ENCODE data around the gene LPP. TPM values are rescaled to one million over a fixed set of nuclear protein-coding genes. Genes with fewer than 3 reads are reported as not detected.

The LPP gene
- polyA plus RNA-seq, 3 donors, result 14.1 to 23.2 (median 15.3) TPM

- no peak for TF ChIP-seq CTCF (IDR thresholded peaks at IDR 0.05)
- intact Hi-C loops (cut with micrococcal nuclease), result no loop called here
- Histone ChIP-seq H3K4me2 (replicated peaks; ENCODE audit: extremely low read depth, low read length, poor library complexity, severe bottlenecking) (no peak overlapping the region), H3K79me2 (ENCODE audit: insufficient read depth, low read length) (no peaks in the 10 kb centered on the region), H2AFZ (ENCODE audit: insufficient read depth, low read depth, low read length, poor library complexity, severe bottlenecking) (no peak overlapping the region), H3K9me3 (replicated peaks in 1 of 2; ENCODE audit: control insufficient read depth in 1 of 2, insufficient read depth in 1 of 2, low read length in 2 of 2) (no peaks in the 10 kb centered on the region), H3K27ac (ENCODE audit: low read depth in 1 of 2, low read length in 2 of 2) (no peak overlapping the region), H4K20me1 (ENCODE audit: insufficient read depth, low read length) (no peaks in the 10 kb centered on the region), H3K9ac (ENCODE audit: insufficient read depth, low read length, poor library complexity, severe bottlenecking) (no peak overlapping the region), H3K27me3 (ENCODE audit: control insufficient read depth in 2 of 2, insufficient read depth in 2 of 2, low read length in 2 of 2) (no peaks in the 10 kb centered on the region), H3K36me3 (replicated peaks in 1 of 2; ENCODE audit: control insufficient read depth in 1 of 2, insufficient read depth in 2 of 2, low read length in 2 of 2) (no peaks in the 10 kb centered on the region), H3K4me1 (ENCODE audit: control insufficient read depth in 1 of 2, insufficient read depth in 2 of 2, low read length in 2 of 2) (peaks cover 3 to 8% of the 10 kb centered on the region in 2 donors), H3K4me3 (replicated peaks in 1 of 3; ENCODE audit: low read depth in 2 of 3, low read length in 3 of 3) (no peak overlapping the region)
- H3K27me3 Mint-ChIP-seq (ENCODE audit: low read depth in 3 of 3), result no peaks in the 10 kb centered on the region
- H3K4me1 Mint-ChIP-seq, result peaks cover 31% of the 10 kb centered on the region
- DNase-seq, result no peak
- H3K9me3 Mint-ChIP-seq, result no peaks in the 10 kb centered on the region
- H3K4me3 Mint-ChIP-seq, result no peak overlapping the region
- H3K27ac Mint-ChIP-seq, result no peak overlapping the region
- no CpG with 5 or more reads among the region's 1 CpG for WGBS (ENCODE audit: insufficient coverage)
- H3K36me3 Mint-ChIP-seq, result no peaks in the 10 kb centered on the region
Observed at GRCh38 chr3:188658606-188659005, 504.6 kb downstream of the LPP start.

- Mint-ChIP-seq H3K27ac (no peak overlapping the region), H3K9me3 (no peaks in the 10 kb centered on the region), H3K36me3 (no peaks in the 10 kb centered on the region), H3K27me3 (ENCODE audit: low read depth in 3 of 3) (no peaks in the 10 kb centered on the region), H3K4me1 (peaks cover 31% of the 10 kb centered on the region), H3K4me3 (no peak overlapping the region)
- Histone ChIP-seq H2AFZ (ENCODE audit: insufficient read depth, low read depth, low read length, poor library complexity, severe bottlenecking) (no peak overlapping the region), H3K9me3 (replicated peaks in 1 of 2; ENCODE audit: control insufficient read depth in 1 of 2, insufficient read depth in 1 of 2, low read length in 2 of 2) (no peaks in the 10 kb centered on the region), H3K79me2 (ENCODE audit: insufficient read depth, low read length) (no peaks in the 10 kb centered on the region), H4K20me1 (ENCODE audit: insufficient read depth, low read length) (no peaks in the 10 kb centered on the region), H3K9ac (ENCODE audit: insufficient read depth, low read length, poor library complexity, severe bottlenecking) (no peak overlapping the region), H3K4me2 (replicated peaks; ENCODE audit: extremely low read depth, low read length, poor library complexity, severe bottlenecking) (no peak overlapping the region), H3K36me3 (replicated peaks in 1 of 2; ENCODE audit: control insufficient read depth in 1 of 2, insufficient read depth in 2 of 2, low read length in 2 of 2) (no peaks in the 10 kb centered on the region), H3K4me1 (ENCODE audit: control insufficient read depth in 1 of 2, insufficient read depth in 2 of 2, low read length in 2 of 2) (peaks cover 3 to 8% of the 10 kb centered on the region in 2 donors), H3K27ac (ENCODE audit: low read depth in 1 of 2, low read length in 2 of 2) (no peak overlapping the region), H3K4me3 (replicated peaks in 1 of 3; ENCODE audit: low read depth in 2 of 3, low read length in 3 of 3) (no peak overlapping the region), H3K27me3 (ENCODE audit: control insufficient read depth in 2 of 2, insufficient read depth in 2 of 2, low read length in 2 of 2) (no peaks in the 10 kb centered on the region)
- intact Hi-C loops (cut with micrococcal nuclease), result no loop called here
- no peak for TF ChIP-seq CTCF (IDR thresholded peaks at IDR 0.05)
- DNase-seq, result no peak
- WGBS (ENCODE audit: insufficient coverage), result no CpG with 5 or more reads among the region's 5 CpGs
Observed at GRCh38 chr3:188659449-188660090, 505.6 kb downstream of the LPP start.

Data from CD14-positive monocyte (primary cell).